Activated T-cell treated with anti-CD3 and anti-CD28 coated beads, Interleukin-2, amount 50 U/mL, for 48 hours (primary cell): ENCODE results near the gene SATB2.
A peak's percentile ranks its signal among the peaks of the same experiment; 100 is the strongest.

Source experiments
- DNase-seq, 2 experiments: peaks; one replicate each; pipeline ENCODE4 v3.0.0-alpha.2; 2020

The SATB2 gene

DNA sequence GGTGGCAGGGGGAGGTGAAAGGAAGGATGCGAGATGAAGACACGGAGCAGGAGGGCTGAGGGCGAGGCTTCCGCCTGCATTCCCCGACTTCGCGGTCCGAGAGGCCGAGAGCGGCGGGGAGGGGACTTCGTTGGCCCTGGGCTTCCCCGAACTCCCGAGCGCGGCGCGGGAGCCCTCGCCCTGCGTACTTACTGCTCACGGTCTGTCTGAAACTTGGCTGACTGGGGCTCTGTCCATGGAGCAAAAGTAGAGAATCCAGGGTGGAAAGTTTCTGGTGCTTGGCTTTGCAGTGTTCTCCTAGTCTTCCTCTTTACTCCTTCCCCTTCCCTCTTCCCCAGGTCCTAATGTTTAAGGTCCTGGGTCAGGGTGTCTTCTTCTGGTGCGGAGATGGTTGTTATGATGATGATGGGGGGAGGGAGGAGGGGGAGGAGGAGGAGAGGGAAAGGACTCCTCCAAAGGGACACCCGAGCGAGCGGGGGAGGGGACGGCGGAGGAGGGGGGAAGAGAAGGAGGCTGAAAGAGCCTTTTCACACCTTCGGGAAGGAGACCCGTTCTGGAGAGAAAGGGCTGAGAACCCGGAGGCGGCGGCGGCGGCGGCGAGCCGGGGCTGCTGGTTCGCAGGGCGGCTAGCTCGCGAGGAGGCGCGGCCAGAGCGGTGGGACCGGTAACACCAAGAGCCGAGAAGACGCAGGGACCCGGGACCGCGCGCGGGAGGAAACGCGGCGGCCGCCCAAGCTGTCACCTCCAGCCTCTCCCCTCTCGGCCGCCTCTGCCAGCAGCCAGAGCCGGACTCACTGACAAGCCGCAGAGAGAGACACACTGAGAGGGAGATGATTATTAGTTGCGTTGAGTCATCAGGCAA is at the start of gene SATB2:
Gene SATB2, minus strand, starts transcription at position 793 of the 862 bp plus-strand sequence. CDS start 1,902 bp downstream, outside the sequence.
- peak; percentile 46 to 59 for DNase-seq

DNA sequence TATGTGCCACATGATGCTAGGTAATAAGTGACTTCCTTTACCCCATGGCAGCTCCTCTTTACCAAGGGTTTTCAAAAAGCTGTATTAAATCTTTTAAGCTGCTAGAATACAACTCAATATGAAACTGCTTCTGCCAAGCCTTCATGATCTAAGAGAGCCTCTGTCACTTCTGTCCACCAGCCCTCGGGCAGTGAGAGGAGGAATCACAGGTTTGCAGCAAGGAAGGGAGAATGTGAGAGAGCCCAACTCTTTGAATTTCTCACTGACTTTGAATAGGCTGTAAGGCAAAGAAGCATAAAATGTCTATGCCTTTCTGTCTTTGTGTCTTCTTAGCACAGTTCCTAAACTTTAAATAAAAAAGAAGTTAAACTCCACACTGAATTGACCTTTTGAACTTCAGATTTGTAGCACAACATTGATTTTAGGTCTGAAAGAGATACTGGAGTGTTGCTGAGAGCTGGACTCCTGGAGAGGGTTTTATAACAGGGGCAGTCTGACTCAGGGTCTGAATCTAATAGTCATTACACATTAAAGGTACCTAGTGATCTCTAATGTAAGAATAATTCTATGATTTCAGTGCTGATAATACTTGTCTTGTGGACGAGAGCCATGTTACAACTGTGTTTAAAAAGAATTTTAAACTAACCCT is 48.1 kb upstream of the SATB2 start:
- no peak for DNase-seq

DNA sequence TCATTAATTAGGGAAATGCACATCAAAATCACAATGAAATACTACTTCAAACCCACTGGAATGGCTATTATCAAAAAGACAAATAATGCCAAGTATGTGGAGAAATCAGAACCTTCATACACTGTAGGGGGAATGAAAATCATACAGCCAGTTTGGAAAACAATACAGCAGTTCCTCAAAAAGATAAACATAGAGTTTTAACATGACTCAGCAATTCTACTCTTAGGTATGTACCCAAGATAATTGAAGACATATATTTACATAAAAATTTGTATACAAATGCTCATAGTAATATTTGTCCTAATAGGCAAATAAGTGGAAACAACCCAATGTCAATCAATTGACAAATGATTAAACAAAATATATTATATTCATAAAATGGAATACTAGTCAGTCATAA is 45.4 kb upstream of the SATB2 start:
- DNase-seq = no peak

DNA sequence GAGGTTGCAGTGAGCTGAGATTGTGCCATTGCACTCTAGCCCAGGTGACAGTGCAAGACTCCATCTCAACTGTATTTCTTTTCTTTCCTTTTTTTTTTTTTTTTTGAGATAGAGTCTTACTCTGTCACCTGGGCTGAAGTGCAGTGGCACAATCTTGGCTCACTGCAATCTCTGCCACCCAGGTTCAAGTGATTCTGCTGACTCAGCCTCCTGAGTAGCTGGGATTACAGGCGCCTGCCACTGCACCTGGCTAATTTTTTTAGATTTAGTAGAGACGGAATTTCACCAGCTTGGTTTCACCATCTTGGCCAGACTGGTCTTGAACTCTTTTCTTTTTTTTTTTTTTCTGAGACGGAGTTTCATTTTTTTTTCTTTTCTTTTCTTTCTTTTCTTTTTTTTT is 41.3 kb upstream of the SATB2 start:
- no peak for DNase-seq

DNA sequence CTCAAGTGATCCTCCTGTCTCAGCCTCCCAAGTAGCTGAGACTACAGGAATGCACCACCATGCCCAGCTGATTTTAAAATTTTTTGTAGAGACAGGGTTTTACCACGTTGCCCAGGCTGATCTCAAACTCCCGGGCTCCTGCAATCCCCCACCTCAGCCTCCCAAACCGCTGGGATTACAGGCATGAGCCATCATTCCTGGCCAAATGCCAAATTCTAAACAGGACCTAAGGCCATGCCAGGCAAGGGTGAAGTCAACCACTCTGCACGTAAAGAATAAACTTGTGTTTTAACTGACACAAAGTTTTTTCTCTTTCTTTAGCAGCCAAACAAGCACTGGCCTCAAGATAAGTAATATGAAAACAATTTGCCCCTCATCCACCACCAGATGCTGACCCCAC is 37.4 kb upstream of the SATB2 start:
- no peak for DNase-seq

DNA sequence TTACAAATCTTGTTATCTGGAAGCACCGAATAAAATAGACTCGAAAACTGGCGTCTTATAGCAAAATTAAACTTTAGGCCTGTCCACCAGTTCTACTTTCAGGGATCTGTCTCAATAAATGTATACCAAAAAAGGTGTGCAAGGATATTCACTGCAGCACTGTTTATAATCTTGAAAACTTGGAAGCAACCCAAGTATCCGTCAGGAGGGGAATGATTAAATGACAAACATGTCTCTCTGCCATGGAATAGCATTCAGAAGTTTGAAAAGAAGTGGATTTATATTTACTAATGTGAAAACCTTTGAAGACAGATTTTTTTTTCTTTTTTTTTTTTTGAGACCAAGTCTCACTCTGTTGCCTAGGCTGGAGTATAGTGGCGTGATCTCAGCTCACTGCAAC is 32.3 kb upstream of the SATB2 start:
- DNase-seq = no peak

DNA sequence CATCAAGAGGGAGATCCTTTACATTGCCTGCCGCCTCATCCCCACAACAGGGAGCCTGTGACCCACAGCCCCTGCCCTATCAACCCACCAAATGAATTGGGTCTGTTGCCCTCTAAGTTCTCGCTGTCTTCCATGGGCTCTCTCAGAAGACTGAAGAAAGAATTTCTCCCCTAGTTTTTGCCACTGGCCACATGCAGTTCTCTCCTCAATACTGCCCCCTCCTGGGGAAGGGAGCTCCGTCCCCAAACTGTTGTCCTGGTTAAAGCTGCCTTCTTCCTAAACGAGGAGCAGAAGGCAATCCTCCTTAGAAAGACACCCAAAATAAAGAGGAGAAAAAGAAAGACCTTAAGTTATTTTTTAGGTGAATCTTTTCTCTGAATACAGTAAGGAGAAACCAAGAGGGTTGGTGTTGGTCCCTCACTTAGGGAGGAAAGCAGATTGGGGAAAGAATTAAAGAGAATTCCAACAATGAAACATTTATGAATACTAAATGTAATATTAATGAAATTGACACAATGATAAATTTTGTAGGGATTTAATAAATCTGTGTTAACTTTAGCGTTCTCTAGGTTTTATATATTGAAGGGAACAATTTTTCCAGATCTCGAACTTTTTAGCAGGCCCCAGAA is 31.1 kb upstream of the SATB2 start:
- DNase-seq = peak; percentile 52 to 61

DNA sequence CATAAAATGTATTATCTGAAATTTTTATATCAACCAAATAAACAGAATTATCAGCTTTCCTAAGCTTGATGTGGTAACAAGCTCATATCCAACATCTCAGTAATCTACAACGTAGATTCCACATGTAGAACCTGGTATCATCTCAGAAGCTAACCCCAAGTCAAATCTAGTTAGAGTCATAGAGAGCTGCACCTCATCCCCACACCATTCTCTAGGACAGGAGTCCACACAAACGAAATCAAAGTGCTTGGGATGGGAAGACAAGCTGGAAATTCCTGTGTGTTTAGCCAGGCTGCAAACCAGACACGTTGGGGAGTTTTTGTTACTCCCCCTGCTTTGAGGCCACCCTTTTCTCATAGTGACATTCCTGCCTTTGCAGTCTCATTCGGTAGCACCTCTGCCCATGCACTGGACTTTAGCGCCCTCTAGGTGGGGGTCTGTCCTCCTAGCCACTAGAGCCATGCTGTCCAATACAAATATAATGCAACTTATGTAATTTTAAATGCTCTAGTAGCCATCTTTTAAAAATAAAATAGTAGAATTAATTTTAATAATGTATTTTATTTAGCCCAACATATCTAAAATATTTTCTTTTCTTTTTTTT is 28.1 kb upstream of the SATB2 start:
- peak; percentile 27 to 51 for DNase-seq

DNA sequence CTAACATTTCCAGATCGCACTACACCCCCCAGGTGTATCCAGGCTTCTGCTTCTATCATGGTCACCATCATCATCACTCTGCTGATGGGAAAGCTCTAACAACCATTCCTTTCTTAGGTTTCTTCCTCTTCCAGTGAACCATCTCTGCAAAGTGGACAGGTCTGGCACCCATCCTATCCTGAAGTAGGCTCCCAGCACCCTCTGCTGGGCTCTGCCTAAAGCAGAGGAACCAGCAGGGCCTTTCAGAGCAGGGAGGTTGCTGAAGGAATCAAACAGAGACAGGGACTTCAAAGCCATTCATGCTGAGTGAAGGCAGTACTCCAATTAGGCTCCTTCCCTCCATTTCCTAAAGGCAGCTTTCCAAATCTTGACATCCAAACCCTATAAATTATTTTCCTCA is 27.2 kb upstream of the SATB2 start:
- no peak for DNase-seq

DNA sequence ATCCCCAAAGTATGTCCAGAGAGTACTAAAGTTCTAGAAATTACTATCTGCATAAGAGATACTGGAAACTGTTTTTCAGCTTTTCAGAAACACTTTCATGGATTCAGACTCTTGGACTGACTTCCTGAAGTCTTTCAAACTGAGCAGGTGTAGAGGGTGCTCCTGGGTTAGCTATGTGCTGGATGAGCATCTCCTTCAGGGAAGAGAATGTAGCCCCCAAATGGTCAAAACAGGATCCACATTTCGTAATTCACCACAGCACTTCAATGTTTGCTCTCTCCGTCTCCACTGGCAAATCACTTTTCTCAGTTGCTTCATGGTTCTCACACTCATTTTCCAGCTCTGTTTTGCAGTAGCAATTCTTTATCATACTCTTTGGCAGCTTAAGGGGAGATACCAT is 23.2 kb upstream of the SATB2 start:
- DNase-seq = no peak

DNA sequence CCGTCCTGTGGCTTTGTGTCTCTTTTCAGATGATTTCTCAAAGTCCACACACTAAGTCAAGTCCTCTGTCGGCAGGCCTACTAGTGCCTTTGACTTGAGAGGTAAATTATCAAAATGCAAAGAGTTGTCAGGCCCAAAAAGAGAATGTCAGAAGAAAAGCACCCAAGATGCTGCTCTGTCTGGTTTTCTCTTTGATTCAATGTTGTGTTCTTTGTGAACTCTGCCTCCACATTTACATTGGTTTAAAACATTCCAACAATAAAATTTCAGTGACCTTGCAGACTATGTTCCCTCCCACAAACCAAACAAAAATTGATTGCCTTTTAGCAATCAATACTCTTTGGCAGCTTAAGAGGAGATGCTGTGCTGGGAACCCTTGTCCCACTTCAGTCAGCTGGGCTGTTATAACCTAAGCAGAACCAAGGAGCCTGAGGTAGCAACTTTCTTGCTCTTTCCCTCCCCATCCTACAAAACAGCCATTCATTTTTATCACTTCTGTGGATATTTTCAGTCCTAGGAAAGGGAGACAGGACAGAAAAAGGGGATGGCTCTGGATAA is 19.6 kb upstream of the SATB2 start:
- no peak for DNase-seq

DNA sequence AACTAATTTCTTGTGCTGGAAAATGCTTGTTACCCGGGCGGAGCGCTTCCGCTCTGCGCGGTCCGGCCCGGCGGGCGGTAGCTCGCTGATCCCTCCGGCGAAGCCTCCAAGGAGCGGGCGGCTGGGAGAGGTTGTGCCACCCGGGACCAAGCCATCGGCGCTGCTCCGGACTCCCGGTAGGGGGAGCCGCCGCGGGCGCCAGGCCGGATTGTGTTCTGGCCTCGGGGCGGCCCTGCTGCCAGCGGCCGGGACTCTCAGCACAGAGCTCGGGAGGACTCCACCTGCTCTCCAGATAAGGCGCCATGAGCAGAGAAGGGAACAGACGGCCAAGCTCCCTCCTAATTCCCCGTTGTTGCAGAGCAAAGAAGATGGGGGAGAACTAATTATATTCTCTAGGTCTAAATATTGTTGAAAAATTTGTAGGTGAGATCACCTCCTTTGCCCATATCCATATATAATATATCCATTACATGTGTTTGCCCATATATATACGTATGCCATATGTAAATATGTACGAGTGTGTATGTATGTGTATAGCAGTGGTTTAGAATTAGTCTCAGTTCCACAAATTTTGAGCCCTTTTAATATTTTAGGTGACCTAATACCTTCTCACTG is 13.8 kb upstream of the SATB2 start:
- DNase-seq = peak; percentile 69 to 75

DNA sequence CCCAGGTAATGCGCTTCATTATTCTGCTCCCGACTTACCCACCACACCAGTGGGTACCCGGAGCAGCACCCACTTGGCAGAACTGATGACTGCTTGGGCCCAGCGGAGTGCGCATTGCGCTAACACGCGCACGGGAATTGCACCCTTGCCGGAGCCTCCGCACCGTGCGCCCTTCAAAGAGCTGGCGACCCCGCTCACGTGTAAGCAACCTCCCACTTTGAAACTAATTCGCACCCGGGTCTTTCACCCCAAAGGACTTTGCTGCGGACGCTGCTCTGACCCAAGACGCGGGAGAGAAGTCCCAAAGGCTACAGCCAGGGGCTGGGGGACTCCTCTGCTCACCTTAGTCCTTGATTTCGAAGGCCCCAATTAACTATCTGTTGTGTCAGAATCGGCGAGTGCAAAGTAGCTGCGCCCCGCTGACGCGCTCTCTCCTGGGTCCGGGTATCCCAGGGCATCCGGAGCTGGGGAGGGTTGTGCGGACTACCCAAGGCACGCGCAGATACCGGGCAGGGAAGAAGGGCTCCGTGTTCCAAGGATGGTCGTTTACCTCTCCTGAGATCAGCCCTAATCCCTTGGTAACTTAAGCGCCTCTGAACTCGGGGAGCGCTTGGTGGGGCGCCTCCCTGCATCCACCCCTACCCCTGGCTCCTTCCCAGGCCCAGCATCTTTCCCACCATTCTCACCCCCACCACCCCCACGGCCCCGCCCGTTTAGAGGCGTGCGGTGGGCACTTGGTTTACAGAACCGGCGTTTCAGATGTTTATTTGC is 13.1 kb upstream of the SATB2 start:
- DNase-seq = peak; percentile 19 to 21

DNA sequence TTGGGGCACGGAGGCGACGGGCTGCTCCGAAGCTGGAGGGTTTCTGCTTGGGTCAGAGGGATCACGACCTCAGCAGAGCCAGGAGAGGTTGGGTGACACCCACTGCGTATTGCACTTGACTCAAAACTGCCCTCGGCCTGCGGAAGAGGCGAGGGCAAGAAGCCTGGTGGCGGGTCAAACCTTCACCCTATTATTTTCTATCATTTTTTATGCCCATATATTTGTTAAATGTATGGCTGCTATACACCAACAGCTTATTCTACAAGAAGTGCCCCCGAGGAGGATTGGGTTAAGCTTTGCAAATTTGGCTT is 12.6 kb upstream of the SATB2 start:
- DNase-seq = peak in 1 of 2 experiments; percentile 23

DNA sequence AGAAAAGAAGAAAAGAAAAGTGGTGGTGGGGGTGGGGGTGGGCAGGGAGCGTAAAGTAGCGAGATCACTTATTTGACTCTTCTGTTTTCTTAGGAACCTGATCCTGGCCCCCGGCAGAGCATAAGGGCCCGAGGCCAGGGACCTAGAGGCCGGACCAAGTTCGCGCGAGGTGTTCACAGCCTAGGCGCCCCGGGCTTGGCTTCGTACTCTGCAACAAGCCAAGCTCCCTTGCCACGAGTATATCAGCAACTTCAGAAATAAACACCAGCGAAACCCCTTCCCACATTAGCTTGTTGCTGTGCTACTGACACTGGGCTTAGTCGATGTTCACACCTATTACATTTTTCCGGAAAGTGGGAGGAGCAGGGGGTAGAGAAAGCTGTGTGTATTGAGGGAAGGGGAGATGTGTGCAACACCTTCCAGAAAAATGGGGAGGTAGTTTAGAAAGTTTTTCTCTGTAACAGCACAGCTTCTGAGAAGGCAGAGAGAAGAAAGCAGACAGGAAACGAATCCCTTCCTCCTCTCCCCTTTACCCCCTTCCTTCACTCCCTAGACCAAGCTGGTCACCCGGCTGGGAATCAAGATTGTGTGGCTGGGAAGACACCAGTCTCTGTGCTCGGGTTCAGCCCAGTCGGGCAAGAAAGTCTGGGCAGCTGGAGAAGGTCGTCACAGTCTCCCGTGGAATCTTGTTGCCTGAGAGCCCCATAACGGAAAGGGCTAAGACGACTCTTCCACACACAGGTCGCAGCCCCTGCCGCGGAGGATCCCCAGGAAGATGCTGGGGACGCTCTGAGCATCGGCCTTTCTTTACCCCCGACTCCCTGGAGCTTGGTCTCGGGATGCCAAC is 12.0 kb upstream of the SATB2 start:
- DNase-seq = peak; percentile 19 to 20

DNA sequence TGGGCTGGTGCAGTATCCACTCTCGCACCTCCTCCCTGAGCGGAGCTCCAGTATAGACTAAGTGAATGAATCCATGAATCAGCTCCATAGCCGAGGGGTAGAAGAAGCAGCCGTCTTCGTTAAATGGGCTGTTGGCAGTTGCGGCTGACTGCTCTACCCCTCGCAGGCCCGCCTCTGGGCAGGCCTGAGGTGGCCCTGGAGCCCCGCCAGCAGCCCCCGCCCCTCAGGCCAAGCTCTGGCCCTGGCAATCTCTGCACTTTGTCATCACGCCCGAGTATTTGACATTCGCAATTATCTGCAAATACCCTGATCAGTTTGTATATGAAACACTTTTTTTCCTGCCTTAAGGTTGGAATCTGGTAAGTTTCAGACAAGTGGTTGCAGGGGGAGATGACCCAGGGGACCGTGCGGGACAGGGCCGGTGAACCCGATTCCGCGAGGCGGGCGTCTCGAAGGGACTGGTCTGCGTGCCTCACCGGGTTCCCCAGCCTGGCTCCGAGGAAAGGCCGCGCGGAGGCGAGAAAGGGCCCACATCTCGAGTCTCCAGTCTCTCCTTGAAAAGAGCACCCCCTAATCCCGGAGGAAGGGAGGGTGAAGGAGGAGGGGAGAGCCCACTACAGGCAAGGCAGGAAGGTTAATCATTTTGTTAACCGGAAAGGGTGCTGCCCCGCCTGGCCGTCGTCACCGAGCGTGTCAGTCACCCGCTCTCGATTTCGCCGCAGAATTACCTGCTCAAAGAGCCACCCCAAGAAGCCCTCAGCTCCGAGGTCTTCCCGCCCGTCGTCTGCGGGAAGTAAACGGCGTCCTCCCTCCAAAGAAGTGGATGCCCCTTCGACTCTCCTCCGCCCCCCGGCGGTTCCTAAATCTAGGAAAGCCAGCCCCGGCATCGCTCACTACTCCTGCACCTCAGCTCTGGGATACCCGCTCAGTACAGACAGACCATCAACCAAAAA is 11.1 kb upstream of the SATB2 start:
- peak; percentile 43 to 45 for DNase-seq

DNA sequence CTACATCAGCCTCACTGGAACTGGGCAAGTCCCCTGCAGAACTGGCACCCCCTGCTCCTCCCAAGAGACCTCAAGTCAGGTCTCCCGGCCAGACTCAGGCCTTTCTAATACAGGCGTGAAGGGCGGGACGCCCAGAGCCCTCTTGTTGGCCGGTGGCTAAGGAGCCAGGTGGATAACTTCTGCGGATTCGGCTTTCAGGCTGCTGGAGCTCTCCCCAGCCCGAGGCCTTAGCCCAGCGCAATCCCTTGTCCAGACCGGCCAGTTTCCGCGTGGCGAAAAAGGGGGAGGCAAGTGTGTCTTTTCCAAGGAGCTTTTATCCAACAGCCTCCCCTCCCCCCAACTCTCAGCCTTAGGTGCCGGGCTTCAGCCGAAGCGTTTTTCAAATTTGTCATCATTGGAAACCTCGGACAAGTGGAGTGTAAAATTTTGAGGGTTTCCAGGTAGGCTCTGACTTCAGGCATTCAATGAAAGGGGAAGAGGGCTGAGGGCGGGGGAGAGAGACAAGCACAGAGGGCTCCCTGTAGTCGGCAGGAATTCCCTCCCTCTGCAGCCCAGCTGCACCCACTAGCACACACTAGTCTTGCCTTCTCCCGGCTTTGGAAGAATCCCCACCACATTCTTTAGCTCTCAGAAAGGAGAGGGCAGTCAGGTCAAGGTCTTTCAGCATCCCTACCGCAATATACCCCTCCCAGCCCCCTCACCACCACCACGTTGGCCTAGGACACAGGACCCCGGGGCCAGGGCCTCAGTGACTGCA is 9.5 kb upstream of the SATB2 start:
- DNase-seq = peak in 1 of 2 experiments; percentile 23

DNA sequence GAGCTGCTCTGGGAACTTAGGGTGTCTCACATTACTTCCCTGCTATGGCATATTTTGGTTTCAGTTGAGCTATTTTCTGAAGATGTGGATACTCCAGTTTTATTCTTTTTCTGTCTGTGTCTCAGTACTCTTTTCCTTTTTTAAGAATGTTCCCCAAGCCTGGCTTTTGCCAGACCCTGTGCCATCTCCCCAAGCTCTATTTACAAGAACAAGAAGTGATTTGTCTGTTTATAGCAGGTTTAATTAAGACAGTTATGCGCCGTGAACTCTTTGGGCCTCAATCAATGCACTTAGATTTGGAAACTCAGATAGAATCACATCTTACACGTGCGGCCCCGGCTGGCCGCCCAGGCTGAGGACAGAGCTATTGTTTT is 8.9 kb upstream of the SATB2 start:
- DNase-seq = no peak
